ENCODE data around the gene PIAS2.

The PIAS2 gene

DNA sequence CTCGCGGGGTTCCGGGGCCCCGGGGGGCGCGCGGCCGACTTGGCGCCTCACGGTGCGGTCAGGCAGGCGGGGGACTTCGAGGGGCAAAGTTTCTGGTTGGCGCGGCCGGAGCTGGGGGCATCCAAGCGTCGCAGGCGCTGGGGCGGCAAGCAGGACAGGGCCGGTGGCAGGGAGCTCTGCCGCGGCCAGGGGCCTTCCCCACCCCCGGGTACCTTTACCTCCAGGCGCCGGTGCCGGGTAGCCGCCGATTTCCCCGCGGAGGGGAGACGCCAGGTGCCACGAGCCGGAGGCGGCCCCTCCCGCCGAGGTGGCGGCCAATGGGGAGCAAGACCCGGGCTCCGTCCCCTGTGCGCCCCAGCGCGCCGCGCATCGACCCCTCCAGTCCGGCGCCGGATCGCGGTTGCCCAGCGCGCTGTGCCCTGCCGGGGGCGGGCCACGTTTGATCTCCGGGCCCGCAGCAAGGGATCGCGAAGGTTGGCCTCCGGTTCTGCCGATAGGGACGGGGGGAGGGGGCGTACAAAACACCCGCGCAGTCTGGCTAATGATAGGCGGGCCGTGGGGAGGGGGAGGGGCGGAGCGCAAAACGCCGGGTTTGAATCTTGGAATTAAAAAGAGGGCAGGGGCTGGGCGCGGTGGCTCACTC is 160.6 kb downstream of the PIAS2 start, which contains the start of gene ST8SIA5:
TSS of gene ST8SIA5 (minus strand) at position 495 of the 643 bp plus-strand sequence. CDS start 545 bp downstream, outside the sequence.
- no peak for DNase-seq

- DNase-seq: no peak
These were observed 161.2 kb downstream of the PIAS2 start for GRCh38 chr18:46756025-46756558.

DNA sequence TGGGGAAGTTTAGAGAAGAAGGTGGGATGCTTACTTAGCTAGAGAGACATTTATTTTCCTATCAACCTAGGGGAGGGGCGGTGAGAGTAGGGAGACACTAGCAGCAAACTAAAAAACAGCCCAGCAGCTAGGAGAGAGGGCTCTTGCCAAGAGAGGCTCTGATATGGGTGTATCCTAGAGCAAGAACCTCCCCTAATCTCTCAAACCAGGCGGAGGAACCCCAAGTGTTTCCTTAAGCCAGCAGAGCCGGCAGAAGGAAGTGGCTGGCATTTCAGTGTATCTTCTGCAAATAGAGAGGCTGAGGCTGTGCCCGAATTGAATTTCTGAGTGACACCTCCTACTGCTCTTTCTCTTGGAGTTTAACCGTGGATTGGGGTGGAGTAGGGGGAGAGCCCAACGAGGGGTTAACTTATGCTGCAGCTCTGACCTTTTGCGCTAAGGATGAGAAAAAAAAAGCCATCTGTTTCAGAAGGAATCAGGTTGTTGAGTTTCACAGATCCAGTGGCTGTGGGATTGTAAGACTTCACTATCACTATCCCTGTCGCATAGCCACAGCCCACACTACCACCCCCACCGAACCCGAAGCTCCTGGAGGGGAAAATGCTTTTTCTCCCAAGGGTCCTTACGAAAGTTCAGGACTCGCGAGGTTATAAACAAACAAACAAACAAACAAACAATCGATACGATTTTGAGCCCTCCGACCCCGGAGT is 161.8 kb downstream of the PIAS2 start:
- no peak for DNase-seq

- DNase-seq: no peak
These were observed 162.5 kb downstream of the PIAS2 start for GRCh38 chr18:46754661-46755292.

- DNase-seq: no peak
These were observed 163.1 kb downstream of the PIAS2 start for GRCh38 chr18:46754188-46754587.
